HAP-1 (cell line): ENCODE results near the gene TBC1D22A.

Experiments
- DNase-seq, 2 experiments: peaks; one replicate each; pipeline ENCODE4 v3.0.0-alpha.2; 2016 to 2020; ENCODE audit warnings: low spot score in 2 of 2
- H3K27me3 ChIP-seq: fragments of 250-450 bp; sonication (Bioruptor Pico); 2 replicates; pipeline ENCODE4 v1.5.1; 2020; ENCODE audit warnings: low read depth, mild to moderate bottlenecking, moderate library complexity
- H3K36me3 ChIP-seq: fragments of 250-450 bp; sonication (Bioruptor Pico); replicated peaks from 2 replicates; pipeline ENCODE4 v1.5.1; 2020; ENCODE audit warnings: mild to moderate bottlenecking
- H3K4me1 ChIP-seq: fragments of 250-450 bp; sonication (Bioruptor Pico); 2 replicates; pipeline ENCODE4 v1.5.1; 2020; ENCODE audit warnings: mild to moderate bottlenecking
- H3K4me3 ChIP-seq: fragments of 250-450 bp; sonication (Bioruptor Pico); 2 replicates; pipeline ENCODE4 v1.5.1; 2020; ENCODE audit warnings: mild to moderate bottlenecking, moderate library complexity
- H3K9me3 ChIP-seq: fragments of 250-450 bp; sonication (Bioruptor Pico); 2 replicates; pipeline ENCODE4 v1.5.1; 2020; ENCODE audit warnings: mild to moderate bottlenecking, moderate library complexity
- in situ Hi-C: fragments of 300-500 bp; cut with MboI; formaldehyde crosslinking; loops from 3 replicates; pipeline ENCODE4 v1.14.3; 2020; ENCODE audit warnings: low sequenced_read_pairs, inconsistent platforms, mixed read lengths

Gene TBC1D22A

DNA sequence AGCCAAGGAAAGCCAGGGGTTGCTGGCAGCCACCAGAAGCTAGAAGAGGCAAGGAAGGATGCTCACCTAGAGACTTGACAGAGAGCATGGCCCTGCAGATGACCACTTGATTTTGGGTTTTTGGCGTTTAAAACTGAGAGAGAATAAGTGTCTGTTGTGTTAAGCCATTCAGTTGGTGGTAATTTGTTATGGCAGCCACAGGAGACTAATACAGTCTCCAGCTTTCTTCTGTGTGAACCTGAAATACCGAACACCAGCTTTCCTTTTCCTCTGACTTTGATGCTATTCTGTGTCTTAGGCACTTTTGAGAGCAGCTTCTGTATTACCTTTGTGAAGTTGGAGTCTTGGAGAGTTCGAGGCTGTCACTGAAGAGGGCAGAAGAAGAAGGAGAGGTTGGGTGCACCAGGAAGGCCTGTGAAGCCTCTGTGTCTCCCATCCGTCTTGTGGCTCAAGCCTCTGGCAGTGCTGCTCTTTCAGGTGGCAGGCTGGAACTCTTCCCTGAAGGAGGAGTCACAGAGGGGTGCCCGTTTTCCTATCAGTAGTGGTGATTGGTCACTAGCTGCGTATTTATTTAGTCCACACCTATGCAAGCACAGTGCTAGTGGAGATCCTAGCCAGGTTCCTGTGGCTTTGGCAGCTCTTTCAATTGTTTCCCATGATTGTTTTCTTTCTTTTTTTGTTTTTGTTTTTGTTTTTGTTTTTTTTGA is 2.5 kb downstream of the TBC1D22A start:
- Histone ChIP-seq H3K27me3 (no peaks in the 10 kb centered on the region), H3K9me3 (no peaks in the 10 kb centered on the region), H3K4me3 (no peak overlapping the region), H3K4me1 (no peaks in the 10 kb centered on the region; the same call in 1 of the 2 replicates), H3K36me3 (peaks cover 7% of the 10 kb centered on the region; the same call in 1 of the 2 replicates)
- DNase-seq = no peak
- in situ Hi-C loops = no loop called here

DNA sequence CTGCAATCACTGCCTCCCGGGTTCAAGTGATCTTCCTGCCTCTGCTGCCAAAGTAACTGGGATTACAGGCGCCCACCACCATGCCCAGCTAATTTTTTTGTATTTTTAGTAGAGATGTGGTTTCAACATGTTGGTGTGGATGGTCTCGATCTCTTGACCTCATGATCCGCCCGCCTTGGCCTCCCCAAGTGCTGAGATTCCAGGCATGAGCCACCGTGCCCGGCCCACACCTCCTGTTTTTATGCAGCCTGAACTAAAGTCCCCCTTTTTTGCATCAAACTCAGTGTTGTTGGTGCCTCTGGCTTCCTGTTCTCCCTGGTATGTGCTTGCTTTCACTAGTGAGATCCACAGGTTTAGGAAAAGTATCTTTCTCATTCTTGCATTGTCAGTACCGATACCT is 4.2 kb downstream of the TBC1D22A start:
- H3K4me3 ChIP-seq = no peak overlapping the region
- peaks cover 7% of the 10 kb centered on the region; the same call in 1 of the 2 replicates for H3K36me3 ChIP-seq
- H3K4me1 ChIP-seq = no peaks in the 10 kb centered on the region; the same call in 1 of the 2 replicates
- no peak for DNase-seq
- in situ Hi-C loops = no loop called here
- no peaks in the 10 kb centered on the region for H3K27me3 ChIP-seq
- H3K9me3 ChIP-seq = no peaks in the 10 kb centered on the region

DNA sequence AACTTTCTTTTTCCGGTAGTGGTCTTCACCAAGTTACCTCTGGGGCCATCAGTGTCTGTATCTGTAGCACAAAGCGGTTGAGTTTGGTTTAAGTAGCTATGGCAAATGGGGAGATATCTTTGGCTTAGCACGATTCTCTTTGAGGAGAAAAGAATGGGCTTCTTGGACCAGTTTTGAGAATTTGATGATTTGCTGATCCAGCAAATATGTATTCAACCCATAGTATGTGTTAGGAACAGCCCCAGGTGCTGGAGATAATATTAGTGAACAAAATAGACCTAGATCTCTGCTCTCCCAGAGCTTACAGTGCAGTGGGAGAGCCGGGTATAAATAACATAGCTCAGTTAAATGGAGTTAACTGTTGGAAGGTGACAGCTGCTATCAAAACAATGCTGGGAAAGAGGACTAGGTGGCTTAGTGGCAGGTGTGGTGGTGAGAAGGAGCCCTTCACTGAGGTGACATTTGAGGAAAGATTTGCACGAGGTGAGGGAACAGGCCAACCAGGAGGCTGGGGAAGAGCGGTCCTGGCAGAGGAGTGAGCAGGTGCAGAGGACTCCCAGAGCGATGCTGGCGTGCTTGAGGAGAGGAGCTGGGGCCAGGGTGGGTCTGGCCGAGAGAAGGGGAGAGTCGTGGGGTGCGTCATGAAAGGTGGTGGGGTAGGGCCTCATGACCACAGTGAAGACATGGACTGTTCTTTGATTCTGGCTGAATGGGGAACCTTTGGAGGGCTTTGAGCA is 5.0 kb downstream of the TBC1D22A start:
- in situ Hi-C loops = no loop called here
- H3K4me1 ChIP-seq = no peaks in the 10 kb centered on the region
- H3K36me3 ChIP-seq = peaks cover 7% of the 10 kb centered on the region; the same call in 1 of the 2 replicates
- H3K9me3 ChIP-seq = no peaks in the 10 kb centered on the region
- no peak overlapping the region for H3K4me3 ChIP-seq
- no peaks in the 10 kb centered on the region for H3K27me3 ChIP-seq
- DNase-seq = no peak

DNA sequence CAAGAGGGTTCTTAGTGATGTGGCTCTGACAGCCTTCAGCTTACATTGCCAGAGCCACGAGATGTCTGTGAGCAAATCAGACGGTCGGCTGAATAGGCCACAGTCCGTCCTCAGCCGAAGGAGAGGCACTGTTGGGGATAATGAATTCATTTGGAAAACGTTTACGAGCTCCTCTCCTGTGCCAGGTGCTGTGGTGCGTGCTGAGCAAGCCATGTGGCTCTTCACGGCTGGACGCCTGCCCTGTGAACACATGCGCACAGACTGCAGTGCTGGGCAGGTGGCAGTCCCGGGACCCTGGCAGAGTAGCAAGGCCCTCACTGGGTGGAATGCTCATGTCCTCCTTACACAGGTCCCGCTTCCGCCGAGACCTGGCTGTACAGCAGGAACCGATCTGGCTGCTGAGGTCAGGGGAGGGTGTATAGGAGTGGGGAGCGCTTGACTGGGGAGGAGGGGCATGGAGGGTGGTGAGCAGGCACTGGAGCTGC is 6.8 kb downstream of the TBC1D22A start:
- Histone ChIP-seq H3K4me3 (no peak overlapping the region), H3K36me3 (peaks cover 6% of the 10 kb centered on the region; the same call in 1 of the 2 replicates), H3K9me3 (no peaks in the 10 kb centered on the region), H3K4me1 (no peaks in the 10 kb centered on the region), H3K27me3 (no peaks in the 10 kb centered on the region)
- DNase-seq = no peak
- in situ Hi-C loops = no loop called here

DNA sequence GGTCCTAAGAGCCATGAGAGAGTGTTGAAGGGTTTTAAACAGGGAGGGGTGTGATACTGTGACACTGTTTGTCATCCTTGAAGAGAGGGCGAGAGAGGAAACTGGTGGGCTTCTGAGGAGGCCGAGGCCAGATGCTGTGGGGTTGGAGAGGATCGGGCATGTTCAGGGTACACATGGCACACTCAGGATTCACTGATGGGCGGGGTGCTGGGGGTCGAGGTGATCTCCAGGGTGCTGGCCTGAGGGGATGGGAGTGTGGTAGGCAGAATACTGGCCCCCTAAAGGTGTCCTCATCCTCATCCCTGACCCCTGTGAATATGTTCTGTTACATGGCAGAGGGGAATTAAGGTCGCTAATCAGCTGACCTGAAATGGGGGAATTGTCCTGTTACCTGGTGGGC is 7.3 kb downstream of the TBC1D22A start:
- in situ Hi-C loops = no loop called here
- no peaks in the 10 kb centered on the region for H3K4me1 ChIP-seq
- no peak overlapping the region for H3K4me3 ChIP-seq
- H3K27me3 ChIP-seq = no peaks in the 10 kb centered on the region
- peaks cover 1% of the 10 kb centered on the region; the same call in 1 of the 2 replicates for H3K36me3 ChIP-seq
- DNase-seq = no peak
- H3K9me3 ChIP-seq = no peaks in the 10 kb centered on the region

DNA sequence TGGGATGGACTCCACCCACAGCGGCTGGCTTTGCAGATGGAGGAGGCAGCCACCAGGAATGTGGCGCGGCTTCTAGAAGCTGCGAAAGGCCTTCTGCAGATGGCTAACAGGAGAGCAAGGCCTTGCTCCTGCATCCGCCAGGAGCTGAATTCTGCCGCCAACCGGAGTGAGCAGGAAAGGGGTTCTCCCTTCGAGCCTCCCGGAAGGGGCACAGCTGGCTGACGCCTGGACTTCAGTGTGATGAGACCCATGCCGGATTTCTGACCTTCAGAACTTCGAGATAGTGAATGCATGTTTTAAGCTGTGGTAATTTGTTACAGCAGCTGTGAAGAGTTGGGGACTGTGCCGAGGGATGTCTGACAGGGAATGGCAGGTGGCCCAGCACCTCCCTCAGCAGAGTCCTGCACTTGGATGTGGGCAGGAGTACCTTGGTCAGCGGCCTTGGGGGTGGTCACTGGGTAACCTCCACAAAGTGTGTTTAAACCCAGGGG is 7.7 kb downstream of the TBC1D22A start:
- no peak for DNase-seq
- no peaks in the 10 kb centered on the region for H3K36me3 ChIP-seq
- in situ Hi-C loops = no loop called here
- H3K27me3 ChIP-seq = no peaks in the 10 kb centered on the region
- no peaks in the 10 kb centered on the region for H3K4me1 ChIP-seq
- no peaks in the 10 kb centered on the region for H3K9me3 ChIP-seq
- no peak overlapping the region for H3K4me3 ChIP-seq

DNA sequence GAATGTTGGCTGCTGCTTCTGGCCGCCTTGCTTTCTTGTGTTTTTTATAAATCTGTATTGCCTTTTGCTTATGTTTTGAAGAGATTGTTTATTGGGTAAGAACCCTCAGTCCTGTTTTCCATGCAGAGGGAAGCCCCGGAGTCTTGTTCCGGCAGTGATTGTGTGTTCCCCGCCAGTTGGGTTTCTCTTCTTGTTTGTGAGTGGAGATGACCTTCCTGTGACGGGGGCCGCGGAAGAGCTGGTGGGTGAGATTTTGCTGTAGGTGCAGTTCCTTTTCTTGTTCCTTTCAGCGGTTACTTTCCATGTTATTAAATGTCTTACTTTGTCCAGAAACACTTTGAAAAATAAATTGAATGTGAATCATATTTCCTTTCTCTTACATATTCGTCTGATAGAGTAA is 8.3 kb downstream of the TBC1D22A start:
- no peaks in the 10 kb centered on the region for H3K36me3 ChIP-seq
- in situ Hi-C loops = no loop called here
- H3K9me3 ChIP-seq = no peaks in the 10 kb centered on the region
- no peak for DNase-seq
- no peaks in the 10 kb centered on the region for H3K4me1 ChIP-seq
- no peak overlapping the region for H3K4me3 ChIP-seq
- H3K27me3 ChIP-seq = no peaks in the 10 kb centered on the region

DNA sequence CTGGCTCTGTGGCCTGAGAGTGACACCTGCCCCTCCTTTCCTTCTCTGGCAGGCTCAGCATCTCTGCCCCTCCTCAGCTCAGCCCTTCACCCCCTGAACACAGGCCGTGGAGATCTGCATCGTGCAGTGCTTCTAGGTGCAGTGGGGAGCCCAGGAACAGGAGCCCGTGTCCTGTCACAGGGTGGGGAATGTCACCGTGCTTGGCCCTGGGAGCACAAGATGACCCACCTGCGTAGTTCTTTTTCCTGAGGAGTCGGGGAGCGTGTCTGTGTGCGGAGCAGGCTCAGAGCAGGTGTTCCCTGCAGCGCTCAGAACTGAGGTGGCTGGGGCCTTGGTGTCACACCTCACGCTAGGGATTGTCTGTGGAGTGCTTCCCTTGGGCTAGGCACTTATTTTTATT is 10.6 kb downstream of the TBC1D22A start:
- in situ Hi-C loops = no loop called here

DNA sequence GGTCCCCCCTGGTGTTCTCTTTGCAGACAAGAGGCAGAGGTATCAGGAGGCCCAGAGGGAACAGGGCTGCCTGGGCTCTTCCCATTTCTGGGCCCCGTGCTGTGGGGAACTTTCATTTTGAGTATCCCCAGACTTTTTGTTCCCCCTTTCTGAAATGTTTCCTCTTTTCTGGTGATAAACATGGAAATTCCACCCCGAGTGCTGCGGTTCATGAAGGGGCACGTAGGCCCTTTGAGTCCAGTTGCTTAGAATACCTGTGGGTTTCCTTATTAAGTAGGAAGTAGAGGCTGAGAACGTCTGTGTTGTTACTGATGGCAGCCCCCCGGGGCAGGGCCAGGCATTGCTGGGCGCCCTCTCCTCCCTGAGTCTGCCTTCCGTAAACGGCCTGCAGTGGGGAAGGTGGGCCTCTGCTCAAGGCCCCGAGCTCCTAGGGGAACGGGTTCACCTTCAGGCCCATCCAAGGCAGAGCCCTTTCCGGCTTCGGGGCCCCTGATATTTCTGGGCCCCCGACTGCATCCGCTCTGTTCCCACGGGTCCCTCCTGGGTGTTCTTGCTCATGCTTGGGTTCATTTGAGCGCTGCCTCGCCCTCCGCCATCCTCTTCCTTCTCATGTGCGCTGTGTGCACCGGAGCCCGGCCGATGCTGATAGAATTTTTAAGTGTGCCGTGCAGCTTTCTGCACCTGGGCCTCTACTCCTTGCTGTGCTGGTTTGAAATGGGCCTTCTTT is 12.0 kb downstream of the TBC1D22A start:
- in situ Hi-C loops = no loop called here
- DNase-seq = no peak
- H3K27me3 ChIP-seq = no peaks in the 10 kb centered on the region
- no peaks in the 10 kb centered on the region for H3K4me1 ChIP-seq
- no peak overlapping the region for H3K4me3 ChIP-seq
- no peaks in the 10 kb centered on the region for H3K36me3 ChIP-seq
- H3K9me3 ChIP-seq = no peaks in the 10 kb centered on the region

More for the DNA sequence above, 10.6 kb downstream of the TBC1D22A start:
- Histone ChIP-seq H3K27me3 (no peaks in the 10 kb centered on the region), H3K36me3 (no peaks in the 10 kb centered on the region), H3K4me1 (no peaks in the 10 kb centered on the region), H3K4me3 (no peak overlapping the region), H3K9me3 (no peaks in the 10 kb centered on the region)
- DNase-seq = no peak

DNA sequence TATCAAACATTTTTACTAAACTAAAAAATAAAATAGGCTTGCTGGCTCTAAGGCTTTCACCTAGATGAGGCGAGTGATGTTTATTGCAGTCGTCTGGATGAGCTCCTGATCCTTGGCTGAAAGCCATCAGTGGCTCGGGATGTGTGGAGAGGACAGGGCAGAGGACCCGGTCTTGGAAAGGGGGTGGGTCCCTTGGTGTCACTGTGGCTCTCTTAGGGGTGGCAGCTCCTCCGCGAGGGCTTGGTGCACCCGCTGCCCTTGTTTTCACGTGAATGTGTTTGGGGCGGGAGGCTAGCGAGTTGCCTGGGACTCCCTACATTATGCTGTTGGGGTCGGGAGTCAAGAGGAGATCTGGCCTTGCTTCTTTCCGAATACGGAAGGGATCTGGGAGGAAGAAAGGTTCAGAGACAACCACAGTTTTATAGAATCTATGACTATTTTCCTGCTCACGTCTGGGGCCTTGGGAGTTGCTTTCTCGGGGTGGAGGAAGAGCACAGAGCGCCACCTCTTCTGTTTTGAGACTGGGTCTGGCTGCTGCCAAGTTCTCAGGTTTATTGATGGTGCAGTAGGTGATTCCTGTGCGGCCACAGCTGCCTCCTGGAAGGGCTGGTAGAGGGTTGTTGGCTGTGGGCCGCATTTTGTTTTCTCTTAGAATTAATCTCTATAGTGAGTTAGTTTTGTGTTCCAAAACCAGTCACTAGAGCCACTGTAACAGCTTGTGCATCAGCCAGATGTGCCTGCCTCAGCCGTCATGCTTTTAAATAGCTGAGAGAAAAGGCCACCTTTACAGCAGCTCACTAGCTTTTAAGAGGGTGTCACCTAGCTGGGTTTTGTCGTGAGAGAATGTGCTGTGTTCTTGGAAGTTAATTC is 12.8 kb downstream of the TBC1D22A start:
- Histone ChIP-seq H3K9me3 (no peaks in the 10 kb centered on the region), H3K4me1 (no peaks in the 10 kb centered on the region), H3K4me3 (no peak overlapping the region), H3K36me3 (no peaks in the 10 kb centered on the region), H3K27me3 (no peaks in the 10 kb centered on the region)
- no peak for DNase-seq
- in situ Hi-C loops = no loop called here

DNA sequence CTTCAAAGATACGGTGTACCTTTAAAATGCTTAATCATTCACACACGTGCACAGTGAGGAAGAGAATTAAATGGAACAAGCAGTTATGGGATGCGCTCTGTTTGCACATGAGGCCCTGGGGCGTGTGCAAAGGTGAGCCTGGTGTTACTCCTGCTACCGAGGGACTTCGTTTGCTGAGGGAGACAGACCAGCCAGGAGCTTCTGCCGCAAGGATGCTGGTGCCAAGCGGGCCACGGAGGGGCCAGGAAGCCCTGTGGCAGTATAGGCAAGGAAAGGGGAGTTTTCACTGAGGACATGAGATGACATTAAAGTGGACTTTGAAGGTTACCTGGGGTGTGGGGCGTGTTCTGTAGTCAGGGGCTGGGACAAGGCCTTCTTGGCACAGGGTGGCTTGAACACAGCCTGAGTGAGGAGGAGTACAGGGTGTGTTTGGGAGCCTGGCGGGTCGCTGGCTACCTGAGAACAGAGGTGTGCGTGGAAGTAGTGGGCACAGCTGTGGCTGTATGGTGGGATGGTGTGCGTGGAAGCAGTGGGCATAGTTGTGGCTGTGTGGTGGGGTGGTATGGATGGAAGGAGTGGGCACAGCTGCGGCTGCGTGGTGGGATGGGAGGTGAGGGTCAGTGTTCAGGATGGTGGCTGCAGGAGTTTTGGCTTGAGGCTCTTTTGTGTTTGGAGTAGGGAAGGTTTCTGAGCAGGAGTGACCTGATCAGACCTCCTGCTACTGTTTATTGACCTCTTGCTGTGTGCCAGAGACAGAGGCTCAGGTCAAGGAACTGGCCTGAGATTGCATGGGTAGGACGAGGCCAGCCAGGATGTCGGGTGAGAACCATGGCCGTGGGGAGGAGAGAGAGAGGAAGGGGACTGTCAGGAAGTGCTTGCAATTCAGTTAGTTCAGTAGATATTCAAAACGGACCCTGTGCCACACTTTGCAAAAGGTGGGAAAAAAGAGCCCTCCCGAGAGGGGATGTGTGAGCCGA is 13.7 kb downstream of the TBC1D22A start:
- H3K4me3 ChIP-seq = no peak overlapping the region
- no peaks in the 10 kb centered on the region for H3K36me3 ChIP-seq
- H3K9me3 ChIP-seq = no peaks in the 10 kb centered on the region
- no peak for DNase-seq
- in situ Hi-C loops = no loop called here
- H3K27me3 ChIP-seq = no peaks in the 10 kb centered on the region
- H3K4me1 ChIP-seq = no peaks in the 10 kb centered on the region

DNA sequence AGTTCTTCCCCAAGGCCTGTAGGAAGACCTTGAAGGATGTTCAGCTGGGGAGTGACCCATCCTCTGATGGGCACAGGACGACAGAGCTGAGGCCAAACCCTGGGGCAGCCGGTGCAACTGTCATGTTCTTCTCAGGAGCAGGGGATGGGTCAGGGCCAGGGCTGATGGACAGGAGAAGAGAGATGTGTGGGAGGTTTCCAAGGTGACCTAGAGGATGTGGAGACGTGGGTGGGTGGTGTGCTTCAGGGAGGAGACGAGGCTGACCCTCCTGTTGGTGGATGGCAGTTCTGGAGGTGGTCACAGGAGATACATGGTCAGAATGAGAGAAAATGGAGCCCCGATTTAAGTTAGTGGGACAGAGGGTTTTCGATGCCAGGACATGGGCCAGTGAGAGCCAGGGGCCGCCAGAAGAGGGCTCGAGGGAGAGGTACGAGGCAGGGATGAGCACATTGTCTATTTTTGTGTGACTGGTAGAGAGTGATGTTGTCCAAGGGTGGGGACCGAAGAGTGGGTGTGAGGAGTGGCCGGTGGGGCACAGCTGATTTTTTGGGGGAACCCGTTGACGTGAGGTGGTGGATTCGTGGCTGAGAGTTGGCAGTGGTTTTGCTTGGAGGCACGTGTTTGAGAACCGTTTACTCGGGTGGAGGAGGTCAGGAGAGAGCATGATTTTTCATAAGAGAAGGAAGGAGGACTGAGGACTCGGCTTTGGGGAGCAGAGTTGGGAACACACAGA is 14.6 kb downstream of the TBC1D22A start:
- no peak overlapping the region for H3K4me3 ChIP-seq
- H3K9me3 ChIP-seq = no peaks in the 10 kb centered on the region
- no peaks in the 10 kb centered on the region for H3K36me3 ChIP-seq
- in situ Hi-C loops = no loop called here
- H3K27me3 ChIP-seq = no peaks in the 10 kb centered on the region
- no peaks in the 10 kb centered on the region for H3K4me1 ChIP-seq
- no peak for DNase-seq
